A172 (cell line): ENCODE results near the gene MLPH. TPM values are rescaled to one million over a fixed set of nuclear protein-coding genes. Genes with fewer than 3 reads are reported as not detected.
A peak's percentile ranks its signal among the peaks of the same experiment; 100 is the strongest.
"Not testable (repeated sequence)": the region's sequence is repeated elsewhere in the genome, so short reads cannot be mapped to it uniquely, and the experiment has no call there.

Experiments used
- DNase-seq: peaks from one replicate; pipeline ENCODE4 v3.0.0-alpha.2; 2015; ENCODE audit warnings: low spot score
- total RNA-seq: library from RNA; depleted of rRNA; stranded (reverse); fragments of >200 nt; shearing (Covaris generic); gene quantifications from 2 replicates; pipeline ENCODE4 v1.2.3, GENCODE V29; 2014

Gene MLPH
- total RNA-seq, 1 experiment from 2014 or later = 17.7 TPM

DNA sequence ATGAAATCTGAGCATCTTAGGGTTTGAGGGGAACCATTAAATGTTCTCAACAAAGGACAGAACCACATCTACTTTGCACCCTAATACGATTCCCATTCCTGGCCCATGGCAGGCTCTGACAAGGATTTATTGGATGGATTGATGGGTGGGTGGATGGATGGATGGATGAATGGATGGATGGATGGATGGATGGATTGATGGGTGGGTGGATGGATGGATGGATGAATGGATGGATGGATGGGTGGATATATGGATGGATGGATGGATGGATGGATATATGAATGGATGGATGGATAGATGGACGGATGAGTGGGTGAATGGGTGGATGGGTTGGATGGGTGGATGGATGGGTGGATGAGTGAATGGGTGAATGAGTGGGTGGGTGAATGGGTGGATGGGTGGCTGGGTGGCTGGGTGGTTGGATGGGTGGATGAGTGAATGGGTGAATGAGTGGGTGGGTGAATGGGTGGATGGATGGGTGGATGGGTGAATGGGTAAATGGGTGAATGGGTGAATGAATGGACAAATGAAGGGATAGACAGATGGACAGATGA lies 29.6 kb upstream of the MLPH start:
- DNase-seq = no peak

DNA sequence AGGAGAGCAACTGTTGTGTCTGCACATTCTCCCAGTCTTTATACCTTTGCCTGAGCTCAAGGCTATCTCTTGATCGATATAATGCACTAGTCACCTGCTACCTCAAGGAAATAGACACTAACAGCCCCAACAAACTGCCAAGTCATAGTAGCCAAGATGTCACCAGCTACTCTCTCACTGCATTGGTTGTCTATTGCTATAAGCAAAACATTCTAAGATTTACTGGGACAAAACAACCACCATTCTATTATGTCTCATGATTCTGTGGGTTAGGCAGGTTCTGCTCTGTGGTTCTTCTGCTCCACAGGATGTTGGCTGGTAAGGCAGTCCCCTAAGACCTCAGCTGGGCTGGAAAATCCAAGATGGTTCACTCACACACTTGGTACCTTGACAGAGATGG lies 28.5 kb upstream of the MLPH start:
- DNase-seq = no peak

DNA sequence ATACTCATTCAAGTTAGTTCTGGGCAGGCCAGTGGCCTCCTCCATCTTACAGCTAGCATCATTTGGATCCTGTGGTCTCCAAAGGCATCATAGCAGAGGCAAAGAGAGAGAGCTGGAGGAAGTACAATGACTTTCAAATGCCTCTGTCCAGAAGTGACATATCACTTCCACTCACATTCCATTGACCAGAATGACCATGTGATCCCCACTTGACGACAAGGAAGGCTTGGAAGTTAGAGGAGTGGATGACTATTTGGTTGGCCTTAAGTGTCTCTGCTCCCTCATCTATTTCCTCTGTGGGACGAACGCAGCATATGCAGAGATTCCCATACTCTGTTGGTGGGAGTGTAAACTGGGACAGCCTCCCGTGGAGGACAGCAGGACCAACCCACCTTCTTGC lies 27.8 kb upstream of the MLPH start:
- DNase-seq = peak; percentile 59

DNA sequence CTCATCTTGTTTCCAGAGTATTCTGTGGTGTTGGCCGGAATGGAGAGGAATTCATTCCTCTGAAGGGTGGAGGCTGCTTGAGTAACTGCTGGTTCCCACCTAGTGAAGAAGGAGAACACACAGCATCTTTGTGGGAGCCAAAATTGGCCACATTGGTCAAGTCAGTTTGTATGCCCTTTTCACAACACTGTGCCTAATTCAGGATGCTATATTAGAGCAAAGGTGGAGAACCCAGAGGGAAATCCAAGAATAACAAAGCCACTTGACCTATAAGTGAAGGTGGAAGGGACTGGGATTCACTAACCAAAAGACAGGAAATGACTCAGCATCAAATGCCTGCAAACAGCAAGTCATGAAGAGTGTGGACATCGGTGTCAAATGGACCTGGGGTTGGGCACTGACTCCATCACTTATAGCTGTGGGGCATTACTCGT lies 27.3 kb upstream of the MLPH start:
- peak; percentile 95 for DNase-seq

DNA sequence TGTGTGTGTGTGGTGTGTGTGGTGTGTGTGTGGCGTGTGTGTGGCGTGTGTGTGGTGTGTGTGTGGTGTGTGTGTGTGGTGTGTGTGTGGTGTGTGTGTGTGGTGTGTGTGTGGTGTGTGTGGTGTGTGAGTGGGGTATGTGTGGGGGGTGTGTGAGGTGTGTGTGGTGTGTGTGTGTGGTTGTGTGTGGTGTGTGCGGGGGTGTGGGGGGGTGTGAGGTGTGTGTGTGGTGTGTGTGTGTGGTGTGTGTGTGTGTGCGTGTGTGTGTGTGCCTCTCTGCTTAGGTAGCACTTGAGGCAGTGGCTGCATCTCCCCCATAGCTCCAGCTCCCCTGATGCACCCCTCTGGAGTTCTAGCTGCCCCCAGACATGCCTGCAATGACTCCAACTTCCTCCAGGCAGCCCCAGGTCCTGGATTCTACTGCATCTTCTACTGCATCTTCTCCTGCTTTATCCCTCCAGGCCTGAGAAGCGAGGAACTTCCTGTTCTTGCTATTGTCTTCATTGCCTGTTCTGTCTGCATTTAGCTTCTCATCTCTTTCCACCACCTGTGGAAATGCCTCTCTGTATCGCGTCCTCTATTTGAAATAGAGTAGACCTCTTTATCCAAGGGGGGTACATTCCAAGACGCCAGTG lies 22.2 kb upstream of the MLPH start:
- DNase-seq = peak; percentile 65

DNA sequence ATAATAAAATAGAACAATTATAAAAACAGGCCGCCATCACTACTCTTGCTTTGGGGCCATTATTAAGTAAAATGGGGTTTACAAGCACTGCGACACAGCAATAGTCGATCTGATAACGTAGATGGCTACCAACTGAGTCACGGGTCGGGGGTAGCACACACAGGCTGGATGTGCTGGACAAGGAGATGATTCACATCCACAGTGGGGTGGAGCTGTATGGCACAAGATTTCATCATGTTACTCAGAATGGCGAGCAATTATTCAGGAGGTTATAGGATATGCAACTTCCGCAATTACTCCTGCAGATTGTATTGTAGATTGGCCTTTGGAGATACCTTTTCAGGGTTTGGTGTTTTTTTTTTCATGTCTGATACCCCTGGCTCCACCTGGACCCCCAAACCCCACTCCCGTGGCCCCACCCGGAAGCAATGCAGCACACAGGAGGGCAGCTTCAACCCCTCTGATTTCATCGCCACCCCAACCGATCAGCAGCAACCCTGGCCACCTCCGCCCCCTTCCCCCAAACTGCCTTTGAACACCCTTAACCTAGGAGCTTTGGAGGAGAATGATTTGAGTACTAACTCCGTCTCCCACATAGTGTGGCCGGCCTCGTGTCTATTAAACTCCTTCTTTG lies 21.4 kb upstream of the MLPH start:
- peak; percentile 96 for DNase-seq

DNA sequence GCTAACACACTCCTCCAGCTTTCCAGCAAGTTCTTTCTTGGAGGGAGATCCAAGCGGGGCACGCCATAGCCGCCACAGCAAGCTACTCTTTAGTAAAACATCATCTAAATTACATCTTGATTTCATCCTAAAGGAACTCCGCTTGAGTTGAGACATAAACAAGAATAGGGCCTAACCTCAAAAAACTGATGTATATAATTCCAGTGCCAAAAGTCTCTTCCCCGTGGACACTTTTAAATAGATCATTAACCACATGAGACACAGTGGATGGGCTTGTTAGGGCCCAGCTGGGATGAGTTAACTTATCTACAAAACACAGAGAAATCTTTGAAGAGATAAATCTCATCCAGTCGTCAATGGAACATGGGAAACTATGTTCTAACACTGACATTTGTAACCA lies 20.8 kb upstream of the MLPH start:
- DNase-seq = no peak

DNA sequence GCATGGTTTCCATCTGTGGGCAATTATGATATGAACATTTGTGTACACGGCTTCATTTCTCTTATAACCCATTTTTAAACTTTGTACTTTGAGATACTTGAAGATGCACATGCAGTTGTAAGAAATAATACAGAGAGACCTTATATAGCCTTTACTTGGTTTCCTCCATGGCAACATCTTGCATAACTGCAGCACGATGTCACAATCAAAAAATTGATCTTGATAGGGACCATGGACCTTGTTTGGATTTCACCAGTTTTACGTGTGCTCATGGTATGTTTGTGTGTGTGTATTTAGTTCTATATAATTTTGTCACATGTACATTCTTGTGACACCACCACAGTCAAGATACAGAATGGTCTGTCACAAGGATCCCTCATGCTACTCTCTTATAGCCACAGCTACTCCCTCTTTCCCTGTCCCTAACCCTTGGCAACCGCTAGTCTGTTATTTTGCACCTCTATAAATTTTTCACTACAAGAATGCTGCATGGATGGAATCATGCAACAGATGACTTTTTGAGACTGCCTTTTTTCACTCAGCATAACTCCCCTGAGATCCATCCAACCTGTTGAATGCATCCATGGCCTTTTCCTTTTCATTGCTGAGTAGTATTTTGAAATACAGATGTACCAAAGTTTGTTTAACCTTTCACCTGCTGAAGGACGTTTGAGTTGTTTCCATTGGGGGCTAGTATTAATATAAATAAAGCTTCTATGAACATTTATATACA lies 19.4 kb upstream of the MLPH start:
- DNase-seq = no peak

DNA sequence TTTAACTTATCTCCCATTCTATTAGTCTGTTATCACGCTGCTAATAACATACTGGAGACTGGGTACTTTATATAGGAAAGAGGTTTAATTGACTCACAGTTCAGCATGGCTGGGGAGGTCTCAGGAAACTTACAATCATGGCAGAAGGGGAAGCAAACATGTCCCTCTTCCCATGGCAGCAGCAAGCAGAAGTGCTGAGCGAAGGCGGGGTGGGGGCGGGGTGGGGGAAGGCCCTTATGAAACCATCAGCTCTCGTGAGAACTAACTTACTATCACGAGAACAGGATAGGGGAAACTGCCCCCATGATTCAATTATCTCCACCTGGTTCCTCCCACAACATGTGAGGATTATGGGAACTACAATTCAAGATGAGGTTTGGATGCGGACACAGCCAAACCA lies 17.6 kb upstream of the MLPH start:
- not testable (repeated sequence) for DNase-seq

DNA sequence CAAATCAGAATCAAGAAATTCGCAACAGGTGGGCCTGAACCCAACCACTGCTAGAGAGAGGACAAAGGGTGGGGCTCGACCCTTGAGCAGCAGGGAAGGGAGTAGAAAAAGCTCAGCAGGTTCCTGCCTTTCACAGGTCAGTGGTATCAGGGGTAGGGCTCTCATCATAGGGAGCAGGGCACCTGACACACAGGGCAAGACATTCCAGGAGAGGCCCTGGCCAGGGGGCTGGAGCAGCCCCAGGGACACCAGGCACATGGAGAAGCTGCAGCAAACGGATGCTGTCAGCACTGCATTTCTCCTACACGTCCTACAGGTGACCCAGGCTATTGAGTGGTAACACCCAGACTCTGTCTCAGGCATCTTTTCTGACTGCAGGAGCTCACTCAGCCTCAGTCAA lies 17.2 kb upstream of the MLPH start:
- DNase-seq = no peak

DNA sequence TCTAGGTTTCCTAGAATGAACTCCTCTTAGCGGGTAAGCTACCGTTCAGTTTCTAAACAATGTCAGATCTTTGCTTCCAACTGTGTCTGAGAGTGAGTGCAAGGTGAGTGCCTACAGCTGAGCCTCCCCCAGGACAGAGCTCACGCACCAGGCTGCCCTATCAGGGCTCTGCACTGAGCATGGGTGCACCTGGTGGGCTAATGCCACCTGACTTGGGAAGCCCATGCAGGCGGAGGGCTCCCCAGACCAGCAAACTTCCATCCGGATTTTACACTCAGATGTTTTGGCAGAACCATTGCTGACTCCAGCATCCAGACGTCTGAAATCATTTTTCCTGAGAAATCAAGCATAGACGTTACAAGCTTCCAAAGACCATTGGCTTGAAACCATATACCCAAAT lies 16.1 kb upstream of the MLPH start:
- no peak for DNase-seq

DNA sequence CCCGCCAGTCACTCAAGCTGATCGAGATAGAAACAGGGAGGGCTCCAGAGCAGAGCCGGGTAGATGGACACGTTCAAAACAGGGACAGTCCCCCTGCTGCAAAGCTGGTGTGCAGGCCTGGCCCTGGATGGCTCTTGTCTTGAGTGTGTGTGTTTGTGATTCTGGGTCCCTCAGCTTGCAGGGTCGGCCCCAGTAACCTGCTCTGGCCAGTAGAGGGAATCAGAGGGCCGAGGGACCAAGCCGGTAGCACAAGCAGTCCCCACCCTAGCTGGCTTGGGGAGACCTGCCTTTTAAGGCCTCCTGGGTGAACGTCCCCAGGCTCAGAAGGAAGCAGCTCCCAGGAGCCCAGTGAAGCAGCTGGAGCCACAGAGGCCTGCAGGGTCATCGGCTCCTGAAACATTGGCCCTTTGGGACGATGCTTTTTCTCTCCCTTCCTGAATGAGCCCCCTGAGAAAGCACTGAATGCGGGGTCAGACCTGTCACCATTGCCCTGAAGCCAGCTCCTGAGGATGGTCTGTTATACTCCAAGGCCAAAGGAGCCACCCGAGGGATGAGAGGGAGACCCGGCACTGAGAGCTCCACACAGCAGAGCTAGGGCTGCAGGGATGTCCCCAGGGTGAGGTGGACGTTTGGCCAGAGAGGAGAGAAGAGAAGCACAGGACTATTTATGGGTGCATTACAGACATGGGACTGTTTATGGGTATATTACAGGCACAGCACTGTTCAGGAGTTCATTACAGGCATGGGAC lies 15.4 kb upstream of the MLPH start:
- DNase-seq = peak; percentile 79

DNA sequence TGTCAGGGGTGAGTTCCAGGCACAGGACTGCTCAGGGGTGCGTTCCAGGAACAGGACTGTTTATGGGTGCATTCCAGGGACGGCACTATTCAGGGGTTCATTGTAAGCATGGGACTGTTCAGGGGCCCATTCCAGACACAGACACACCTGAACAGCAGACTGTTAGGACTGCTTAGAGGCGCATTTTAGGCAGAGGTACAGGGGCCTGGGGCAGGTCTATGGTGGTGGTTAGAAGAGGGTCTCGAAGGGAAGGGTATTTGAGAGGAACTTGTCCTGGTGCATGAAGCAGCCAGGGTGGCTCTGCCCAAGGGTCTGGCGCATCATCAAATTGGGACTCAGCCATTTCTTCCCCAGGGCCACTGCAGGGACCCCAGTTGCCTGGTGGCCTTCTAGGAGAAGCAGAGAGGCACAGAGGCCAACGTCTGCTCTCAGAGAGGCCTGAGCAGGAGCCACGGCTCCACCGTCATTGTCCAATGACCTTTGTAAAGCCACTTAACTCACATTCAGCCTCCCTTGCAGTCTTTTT lies 14.8 kb upstream of the MLPH start:
- no peak for DNase-seq

DNA sequence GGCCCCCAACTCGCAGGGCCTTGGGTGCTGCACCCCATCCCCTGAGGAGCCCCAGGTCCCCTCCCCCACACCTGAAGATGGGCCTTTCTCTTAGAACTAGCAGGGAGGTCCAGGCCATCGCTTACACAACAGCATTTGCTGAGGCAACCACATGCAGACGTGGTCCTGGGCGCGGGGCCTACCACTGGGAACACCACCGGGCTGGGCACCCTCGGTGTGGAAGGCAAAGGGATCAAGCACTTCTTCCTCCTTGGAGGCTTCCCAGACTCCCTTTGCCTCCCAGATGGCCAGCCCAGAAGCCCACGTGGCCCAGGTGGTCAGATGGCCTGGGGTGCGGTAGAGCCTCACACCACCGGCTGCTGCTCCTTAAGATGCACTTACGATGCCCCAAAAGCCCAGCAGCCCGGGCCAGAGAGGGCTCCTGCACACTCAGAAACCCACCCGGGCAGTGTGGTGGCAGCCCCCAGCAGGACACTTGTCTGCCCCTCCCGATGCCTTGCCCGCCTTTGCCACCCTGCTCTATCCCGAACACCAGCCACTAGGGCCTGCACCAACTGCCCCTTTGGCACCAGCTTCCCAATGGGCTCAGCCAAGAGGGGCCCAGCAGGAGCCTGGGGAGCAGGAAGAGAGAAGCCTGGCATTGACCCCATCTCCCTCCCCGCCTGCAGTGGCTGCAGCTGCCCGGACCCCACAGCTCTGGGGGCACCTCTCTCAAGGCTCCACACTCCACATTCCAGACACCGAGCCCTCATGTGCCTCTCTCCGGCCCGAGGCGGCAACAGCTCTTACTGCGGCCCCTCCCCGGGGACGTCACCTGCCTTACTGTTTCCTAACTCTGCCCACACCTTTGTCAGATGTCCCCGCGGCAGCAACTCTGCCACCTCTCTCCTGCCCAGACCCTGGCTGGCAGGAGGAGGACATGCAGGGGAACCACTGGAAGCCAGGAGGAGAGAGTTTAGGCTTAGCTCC lies 13.9 kb upstream of the MLPH start:
- DNase-seq = no peak

DNA sequence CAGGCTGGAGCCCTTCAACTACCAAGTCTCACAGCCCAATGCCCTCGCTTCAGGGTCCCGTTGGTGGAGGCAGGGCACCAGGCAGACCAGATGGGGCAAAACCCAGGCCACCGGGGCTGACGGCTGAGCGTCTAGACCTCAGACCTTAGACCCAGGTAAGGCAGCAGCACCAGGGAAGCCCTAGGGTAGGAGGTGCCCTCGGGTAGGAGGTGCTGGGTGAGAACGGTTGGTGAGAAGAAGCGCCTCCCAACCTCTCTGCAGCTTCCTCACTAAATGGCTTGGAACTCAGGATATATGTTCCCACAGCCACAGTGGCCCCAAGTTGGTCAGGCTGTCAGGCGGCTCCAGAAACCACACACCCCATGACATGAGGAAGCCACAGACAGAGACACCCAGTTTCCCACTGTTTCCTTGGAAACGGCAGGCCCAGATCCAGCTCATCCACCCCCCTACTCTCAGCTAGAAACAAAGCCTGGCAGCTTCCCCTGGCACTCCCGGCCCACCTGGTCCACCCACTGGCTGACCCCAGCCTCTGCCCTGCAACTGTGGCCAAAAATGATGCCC lies 13.1 kb upstream of the MLPH start:
- peak; percentile 98 for DNase-seq

DNA sequence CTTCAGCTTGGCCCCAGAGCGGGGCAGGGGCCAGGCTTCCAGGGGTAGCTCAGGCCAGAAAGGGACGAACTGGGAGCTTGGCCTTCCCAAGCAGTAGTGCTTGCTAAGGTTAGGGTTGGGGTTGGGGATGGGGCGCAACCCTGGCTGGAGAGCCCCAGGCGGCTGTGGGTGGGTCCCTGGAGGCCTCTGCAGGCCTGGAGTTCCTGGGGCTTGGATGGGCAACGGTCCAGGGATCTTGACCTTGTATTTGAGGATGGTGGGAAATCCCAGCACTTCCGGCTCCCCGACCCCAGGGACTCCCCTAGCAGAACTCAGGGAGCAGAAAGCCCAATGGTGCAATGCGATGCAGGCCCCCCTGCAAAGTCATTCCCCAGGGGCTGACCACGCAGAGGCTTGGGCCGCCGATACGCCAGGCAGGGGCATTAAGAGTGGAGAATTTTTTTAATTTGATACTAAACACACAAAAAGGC lies 12.6 kb upstream of the MLPH start:
- peak; percentile 71 for DNase-seq

DNA sequence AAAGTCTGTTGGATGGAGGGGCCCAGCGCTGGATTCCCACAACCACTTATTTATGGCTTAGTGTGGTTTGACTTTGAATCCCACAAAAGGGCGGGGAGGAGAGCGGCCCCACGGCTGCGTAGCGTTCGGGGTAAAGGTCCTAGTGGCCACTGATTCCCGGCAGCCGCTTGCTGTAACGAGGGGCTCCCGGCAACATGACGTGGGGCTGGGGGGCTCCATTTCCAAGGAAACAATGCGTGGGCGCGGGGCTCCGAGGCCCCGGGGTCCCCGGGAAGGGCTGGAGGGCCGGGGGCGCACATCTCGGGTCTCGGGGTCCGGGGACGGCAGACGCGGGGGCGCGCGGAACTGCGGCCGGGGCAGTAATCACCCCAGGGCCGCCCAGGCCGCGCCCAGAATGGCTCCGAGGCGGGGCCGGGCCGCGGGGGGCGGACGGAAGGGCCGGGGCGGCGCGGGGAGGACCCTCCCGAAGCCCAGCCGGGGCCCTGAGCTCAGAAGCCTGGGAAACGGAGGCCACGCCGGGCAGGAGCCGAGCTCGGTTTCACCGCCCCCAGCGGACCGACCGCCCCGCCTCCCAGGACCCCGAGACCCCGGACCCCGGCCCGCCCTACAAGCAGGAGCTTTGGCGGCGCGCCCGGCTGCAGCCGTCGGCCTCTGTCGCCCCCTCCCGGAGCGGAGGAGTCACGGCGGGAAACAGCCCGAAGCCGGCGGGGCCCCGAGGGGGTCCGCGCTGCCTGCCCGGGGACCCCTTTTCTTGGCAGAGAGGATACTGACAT lies 11.9 kb upstream of the MLPH start:
- peak; percentile 67 for DNase-seq

DNA sequence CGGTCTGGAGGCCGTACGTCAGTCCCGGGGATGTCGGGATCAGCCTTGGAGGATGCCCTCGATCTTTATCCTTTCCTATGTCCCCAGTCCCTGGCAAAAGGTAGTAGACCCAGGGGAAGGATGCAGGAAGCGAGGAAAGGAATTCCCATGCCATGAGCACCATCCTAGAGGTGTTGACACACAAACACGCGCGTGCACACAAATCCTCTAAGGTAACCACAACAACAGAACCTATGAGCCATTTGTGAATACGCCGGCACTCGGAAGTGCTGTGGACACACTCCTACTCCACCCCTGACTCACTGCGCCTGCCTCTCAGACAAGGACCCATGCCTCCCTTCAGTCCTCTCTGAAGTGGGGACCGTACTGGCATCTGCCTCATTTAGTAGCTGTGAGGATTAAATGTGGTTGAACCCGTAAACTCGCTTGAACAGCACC lies 11.3 kb upstream of the MLPH start:
- peak; percentile 87 for DNase-seq

DNA sequence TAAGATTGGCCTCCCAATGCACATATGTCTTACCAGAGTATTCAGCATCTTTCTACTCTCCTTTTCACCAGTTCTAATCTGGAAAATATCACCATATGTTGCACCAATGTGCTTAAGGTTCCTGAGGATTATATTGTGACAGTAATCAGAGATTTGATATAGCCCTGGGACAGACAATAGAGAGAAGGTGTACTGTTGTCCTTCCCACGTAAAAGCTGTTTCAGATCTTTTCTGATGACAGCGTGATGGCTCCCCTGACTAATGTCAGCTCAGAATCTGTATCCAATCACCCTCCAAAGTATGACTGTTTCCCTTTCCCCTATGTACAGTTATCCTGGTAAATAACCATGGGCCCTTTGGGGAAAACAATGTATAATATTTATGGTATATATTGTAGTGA lies 9.0 kb upstream of the MLPH start:
- DNase-seq = no peak
